ENCODE measurements around the gene OR13C2. TPM values are rescaled to one million over a fixed set of nuclear protein-coding genes. Genes with fewer than 3 reads are reported as not detected.
"Not testable (repeated sequence)": the region's sequence is repeated elsewhere in the genome, so short reads cannot be mapped to it uniquely, and the experiment has no call there.

The OR13C2 gene, protein sequence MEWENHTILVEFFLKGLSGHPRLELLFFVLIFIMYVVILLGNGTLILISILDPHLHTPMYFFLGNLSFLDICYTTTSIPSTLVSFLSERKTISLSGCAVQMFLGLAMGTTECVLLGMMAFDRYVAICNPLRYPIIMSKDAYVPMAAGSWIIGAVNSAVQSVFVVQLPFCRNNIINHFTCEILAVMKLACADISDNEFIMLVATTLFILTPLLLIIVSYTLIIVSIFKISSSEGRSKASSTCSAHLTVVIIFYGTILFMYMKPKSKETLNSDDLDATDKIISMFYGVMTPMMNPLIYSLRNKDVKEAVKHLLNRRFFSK
- total RNA-seq: not detected

DNA sequence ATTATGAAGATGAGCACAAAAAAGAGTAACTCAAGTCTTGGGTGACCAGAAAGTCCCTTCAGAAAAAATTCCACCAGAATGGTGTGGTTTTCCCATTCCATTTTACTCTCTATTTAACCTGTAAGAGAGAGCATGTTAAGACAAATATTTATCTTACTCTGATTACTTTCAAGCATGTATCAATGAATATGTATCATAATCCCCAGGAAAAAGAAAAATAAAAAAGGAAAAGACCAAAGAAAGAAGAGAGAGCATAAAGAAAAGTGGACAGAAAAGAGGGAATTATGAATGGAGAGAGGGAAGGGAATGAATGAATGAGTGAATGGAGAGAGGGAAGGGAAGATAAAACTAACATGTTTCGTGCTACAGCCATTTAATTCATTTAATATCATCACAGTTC is at the start of gene OR13C2:
Gene OR13C2 (minus strand): TSS at position 101 of the 400 bp plus-strand sequence. CDS start 0 bp downstream, at position 101.
- DNase-seq; H3K4me3 ChIP-seq; H3K9me3 ChIP-seq; H3K27ac ChIP-seq; H3K27me3 ChIP-seq; in situ Hi-C loops (cut with MboI; ENCODE audit: low pct_ligation_motif_present in 1 of 4, low pct_unique_long_range_greater_than_20kb in 1 of 4, low sequenced_read_pairs in 3 of 4); H3K4me1 ChIP-seq; H3K36me3 ChIP-seq; intact Hi-C loops (cut with DNase I; ENCODE audit: low total_unique reads): not testable (repeated sequence)
- 18 to 37% methylated on average over 1 of the region's 1 CpG for WGBS, 2 donors (ENCODE audit: low coverage in 1 of 2)

DNA sequence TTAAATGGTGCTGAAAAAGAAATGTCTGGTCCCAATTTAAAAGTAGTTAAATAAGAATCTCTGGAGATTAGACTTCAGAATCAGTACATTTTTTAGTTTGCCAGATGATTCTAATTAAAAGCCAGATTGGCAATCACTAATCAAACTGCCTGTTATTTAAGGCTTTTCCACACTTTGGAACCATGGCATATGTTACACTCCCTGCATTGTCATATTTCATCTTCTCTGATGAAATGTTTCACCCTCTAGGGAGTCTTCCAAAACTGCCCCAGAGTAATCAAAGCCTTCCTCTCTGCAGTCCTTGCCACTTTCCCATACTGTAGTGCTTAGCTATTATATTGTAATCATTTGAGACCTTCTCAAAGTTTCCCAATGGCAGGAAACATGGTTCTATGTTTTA is 30.0 kb upstream of the OR13C2 start:
- Histone ChIP-seq H3K27me3 (no peaks in the 10 kb centered on the region), H3K4me3 (no peak overlapping the region), H3K9me3 (peaks cover 0 to 4% of the 10 kb centered on the region in 2 donors), H3K4me1 (no peaks in the 10 kb centered on the region), H3K27ac (no peak overlapping the region), H3K36me3 (no peaks in the 10 kb centered on the region)
- TF ChIP-seq POLR2AphosphoS5 (IDR thresholded peaks at IDR 0.05) (no peak), POLR2A (IDR thresholded peaks at IDR 0.05) (no peak), EP300 (IDR thresholded peaks at IDR 0.05; ENCODE audit: low read depth) (no peak)
- TF ChIP-seq, protein P1, sequence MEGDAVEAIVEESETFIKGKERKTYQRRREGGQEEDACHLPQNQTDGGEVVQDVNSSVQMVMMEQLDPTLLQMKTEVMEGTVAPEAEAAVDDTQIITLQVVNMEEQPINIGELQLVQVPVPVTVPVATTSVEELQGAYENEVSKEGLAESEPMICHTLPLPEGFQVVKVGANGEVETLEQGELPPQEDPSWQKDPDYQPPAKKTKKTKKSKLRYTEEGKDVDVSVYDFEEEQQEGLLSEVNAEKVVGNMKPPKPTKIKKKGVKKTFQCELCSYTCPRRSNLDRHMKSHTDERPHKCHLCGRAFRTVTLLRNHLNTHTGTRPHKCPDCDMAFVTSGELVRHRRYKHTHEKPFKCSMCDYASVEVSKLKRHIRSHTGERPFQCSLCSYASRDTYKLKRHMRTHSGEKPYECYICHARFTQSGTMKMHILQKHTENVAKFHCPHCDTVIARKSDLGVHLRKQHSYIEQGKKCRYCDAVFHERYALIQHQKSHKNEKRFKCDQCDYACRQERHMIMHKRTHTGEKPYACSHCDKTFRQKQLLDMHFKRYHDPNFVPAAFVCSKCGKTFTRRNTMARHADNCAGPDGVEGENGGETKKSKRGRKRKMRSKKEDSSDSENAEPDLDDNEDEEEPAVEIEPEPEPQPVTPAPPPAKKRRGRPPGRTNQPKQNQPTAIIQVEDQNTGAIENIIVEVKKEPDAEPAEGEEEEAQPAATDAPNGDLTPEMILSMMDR (IDR thresholded peaks at IDR 0.05): no peak
- in situ Hi-C loops (cut with MboI; ENCODE audit: low pct_ligation_motif_present in 1 of 4, low pct_unique_long_range_greater_than_20kb in 1 of 4, low sequenced_read_pairs in 3 of 4): no loop called here
- no peak for DNase-seq
- intact Hi-C loops (cut with DNase I; ENCODE audit: low total_unique reads): no loop called here

DNA sequence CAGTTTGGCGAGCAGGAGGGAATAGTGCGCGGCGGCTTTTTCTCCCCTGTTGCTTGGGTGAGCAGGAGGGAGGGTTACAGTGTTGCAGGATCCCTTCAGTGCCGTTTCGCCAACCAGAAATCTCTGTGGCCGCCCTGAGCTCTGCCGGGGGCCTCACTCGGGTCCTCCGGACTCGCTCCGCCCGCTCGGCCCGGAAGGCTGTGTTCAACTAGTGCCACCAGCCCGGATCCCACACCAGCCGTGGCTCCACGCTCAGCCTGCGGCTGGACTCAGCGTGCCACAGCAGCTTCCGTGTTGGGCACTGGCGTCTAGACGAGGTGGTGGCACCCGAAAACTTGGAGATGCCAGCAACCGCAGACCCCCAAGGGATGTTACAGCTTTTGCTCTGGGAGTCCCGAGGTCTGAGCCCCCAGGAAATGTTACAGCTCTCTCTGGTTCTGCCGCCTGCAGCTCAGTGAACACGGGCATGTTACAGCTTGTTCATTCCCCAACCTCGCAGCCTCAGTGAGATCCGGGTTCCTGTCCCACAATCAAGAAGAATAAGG is 28.6 kb upstream of the OR13C2 start:
- Histone ChIP-seq H3K4me1 (no peaks in the 10 kb centered on the region), H3K9me3 (peaks cover 0 to 4% of the 10 kb centered on the region in 2 donors), H3K27me3 (no peaks in the 10 kb centered on the region), H3K36me3 (no peaks in the 10 kb centered on the region), H3K27ac (no peak overlapping the region), H3K4me3 (no peak overlapping the region)
- in situ Hi-C loops (cut with MboI; ENCODE audit: low pct_ligation_motif_present in 1 of 4, low pct_unique_long_range_greater_than_20kb in 1 of 4, low sequenced_read_pairs in 3 of 4) (no loop called here), intact Hi-C loops (cut with DNase I; ENCODE audit: low total_unique reads) (no loop called here)
- TF ChIP-seq, protein P1 (IDR thresholded peaks at IDR 0.05): no peak
- TF ChIP-seq POLR2AphosphoS5 (IDR thresholded peaks at IDR 0.05): no peak
- no peak for TF ChIP-seq POLR2A (IDR thresholded peaks at IDR 0.05)
- TF ChIP-seq EP300 (IDR thresholded peaks at IDR 0.05; ENCODE audit: low read depth): no peak
- WGBS, 2 donors (ENCODE audit: low coverage in 1 of 2): 91 to 94% methylated on average over 4 to 30 of the region's 30 CpGs
- DNase-seq: no peak

DNA sequence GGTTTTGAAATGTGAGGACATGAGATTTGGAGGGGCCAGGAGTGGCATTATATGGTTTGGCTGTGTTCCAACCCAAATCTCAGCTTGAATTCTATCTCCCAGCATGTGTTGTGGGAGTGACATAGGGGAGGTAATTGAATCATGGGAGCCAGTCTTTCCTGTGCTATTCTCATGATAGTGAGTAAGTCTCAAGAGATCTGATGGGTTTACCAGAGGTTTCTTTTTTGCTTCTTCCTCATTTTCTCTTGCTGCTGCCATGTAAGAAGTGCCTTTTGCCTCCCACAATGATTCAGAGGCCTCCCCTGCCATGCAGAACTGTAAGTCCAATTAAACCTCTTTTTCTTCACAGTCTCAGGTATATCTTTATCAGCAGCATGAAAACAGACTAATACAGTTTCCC is 20.5 kb upstream of the OR13C2 start:
- intact Hi-C loops (cut with DNase I; ENCODE audit: low total_unique reads): not testable (repeated sequence)

DNA sequence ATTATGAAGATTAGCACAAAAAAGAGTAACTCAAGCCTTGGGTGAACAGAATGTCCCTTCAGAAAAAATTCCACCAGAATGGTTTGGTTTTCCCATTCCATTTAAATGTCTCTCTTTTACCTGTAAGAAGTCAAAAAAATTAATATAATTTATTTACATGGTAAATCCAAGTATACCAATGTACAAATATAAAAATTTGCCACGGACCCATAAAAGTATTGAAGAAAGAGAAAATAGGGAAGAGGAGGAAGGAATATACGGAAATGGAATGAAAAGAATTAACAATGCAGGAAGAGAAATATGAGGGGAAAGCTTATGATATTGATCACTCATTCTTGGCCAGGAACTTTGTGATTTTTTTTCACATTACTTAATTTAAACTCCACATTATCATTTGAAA is 12.7 kb upstream of the OR13C2 start, which contains the start of gene OR13C9:
Gene OR13C9 (minus strand): TSS at position 101 of the 400 bp plus-strand sequence. CDS start 0 bp downstream, at position 101.
- no peaks in the 10 kb centered on the region for H3K4me1 ChIP-seq
- intact Hi-C loops (cut with DNase I; ENCODE audit: low total_unique reads): no loop called here
- no peak for DNase-seq
- peaks cover 0 to 3% of the 10 kb centered on the region in 2 donors for H3K9me3 ChIP-seq
- TF ChIP-seq POLR2AphosphoS5 (IDR thresholded peaks at IDR 0.05) (no peak), POLR2A (IDR thresholded peaks at IDR 0.05) (no peak), EP300 (IDR thresholded peaks at IDR 0.05; ENCODE audit: low read depth) (no peak)
- TF ChIP-seq, protein P1 (IDR thresholded peaks at IDR 0.05): no peak
- H3K36me3 ChIP-seq: no peaks in the 10 kb centered on the region
- no peaks in the 10 kb centered on the region for H3K27me3 ChIP-seq
- H3K27ac ChIP-seq: no peak within 1 kb of the TSS
- H3K4me3 ChIP-seq: no peak within 1 kb of the TSS
- 71 to 82% methylated on average over 2 of the region's 2 CpGs for WGBS, 2 donors (ENCODE audit: low coverage in 1 of 2)
- in situ Hi-C loops (cut with MboI; ENCODE audit: low pct_ligation_motif_present in 1 of 4, low pct_unique_long_range_greater_than_20kb in 1 of 4, low sequenced_read_pairs in 3 of 4): no loop called here

More for the DNA sequence above, 20.5 kb upstream of the OR13C2 start:
- in situ Hi-C loops (cut with MboI; ENCODE audit: low pct_ligation_motif_present in 1 of 4, low pct_unique_long_range_greater_than_20kb in 1 of 4, low sequenced_read_pairs in 3 of 4); H3K4me1 ChIP-seq; H3K36me3 ChIP-seq; H3K9me3 ChIP-seq; H3K27ac ChIP-seq; H3K4me3 ChIP-seq; H3K27me3 ChIP-seq; DNase-seq: not testable (repeated sequence)
